GM12878 (cell line): Measurements from ENCODE around the gene RGS14. TPM values are rescaled to one million over a fixed set of nuclear protein-coding genes. Genes with fewer than 3 reads are reported as not detected.

ENCODE experiments used
- ATAC-seq: fragments of 200-7000 bp; cut with Tn5 transposase; 3 replicates; pipeline ENCODE4 v1.9.1; 2020; ENCODE audit warnings: mild to moderate bottlenecking, moderate library complexity
- BruUV-seq: library from RNA; stranded (reverse); fragments of 400-500 nt; replicated peaks from 2 replicates; lab custom pipeline; 2021; lab: Mats Ljungman, UMichigan
- CTCF ChIA-PET: fragments of 300-600 bp; sonication (Branson Sonifier 250); formaldehyde crosslinking; extraction: SDS; loops from one replicate; lab custom pipeline; 2021; ENCODE audit warnings: inconsistent platforms; lab: Yijun Ruan, JAX
- POLR2A ChIA-PET: fragments of 350-600 bp; formaldehyde crosslinking; extraction: SDS; loops from one replicate; lab custom pipeline; 2021; ENCODE audit warnings: inconsistent platforms; lab: Charles Lee
- RAD21 ChIA-PET: fragments of 300-600 bp; sonication (Branson Sonifier 250); formaldehyde crosslinking; loops from one replicate; lab custom pipeline; 2023; ENCODE audit warnings: antibody characterized with exemption; ENCODE audit not compliant: unreplicated experiment; lab: Charles Lee
- SMC1A ChIA-PET: fragments of 300-600 bp; sonication (Branson Sonifier 250); formaldehyde crosslinking; loops from one replicate; lab custom pipeline; 2023; ENCODE audit not compliant: unreplicated experiment, uncharacterized antibody; lab: Charles Lee
- DNase-seq: peaks from one replicate; pipeline ENCODE4 v3.0.0-alpha.2; 2011; ENCODE audit warnings: low read depth, low spot score
- FAIRE-seq: peaks from 3 replicates; lab custom pipeline; 2011; peaks lifted over from hg19 to GRCh38; lab: Jason Lieb, UNC
- H2AFZ ChIP-seq: 2 replicates; pipeline ENCODE4 v1.6.0; 2011; ENCODE audit warnings: low read depth, low read length, control low read depth; ENCODE audit not compliant: control insufficient read depth
- H3K27ac ChIP-seq: 2 replicates; pipeline ENCODE4 v1.5.1; 2011; ENCODE audit warnings: control low read depth; ENCODE audit not compliant: control insufficient read depth, insufficient read depth
- H3K27me3 ChIP-seq, 2 experiments: replicated peaks in 1 of 2; 2 replicates each; pipeline versions ENCODE4 v1.6.0 to v1.6.1; 2011; ENCODE audit warnings: low read length in 1 of 2; ENCODE audit not compliant: control insufficient read depth in 2 of 2, insufficient read depth in 2 of 2
- H3K36me3 ChIP-seq, 2 experiments: 2 replicates each; pipeline ENCODE4 v1.5.1; 2011; ENCODE audit warnings: low read length in 1 of 2; ENCODE audit not compliant: control insufficient read depth in 2 of 2, insufficient read depth in 2 of 2
- H3K4me1 ChIP-seq: 2 replicates; pipeline ENCODE4 v1.6.1; 2011; ENCODE audit warnings: mild to moderate bottlenecking, low read length, moderate library complexity, mixed read lengths; ENCODE audit not compliant: control insufficient read depth, insufficient read depth
- H3K4me2 ChIP-seq: 2 replicates; pipeline ENCODE4 v1.6.0; 2011; ENCODE audit warnings: control low read depth; ENCODE audit not compliant: control insufficient read depth, insufficient read depth
- H3K4me3 ChIP-seq: fragments of 200-600 bp; sonication (generic); 2 replicates; pipeline ENCODE4 v1.5.1; 2016
- H3K79me2 ChIP-seq: 2 replicates; pipeline ENCODE4 v1.6.0; 2011; ENCODE audit warnings: low read length; ENCODE audit not compliant: control insufficient read depth, insufficient read depth
- H3K9ac ChIP-seq: 2 replicates; pipeline ENCODE4 v1.8.0; 2011; ENCODE audit warnings: low read length, control low read depth, mixed read lengths; ENCODE audit not compliant: control insufficient read depth, insufficient read depth
- H3K9me3 ChIP-seq: replicated peaks from 3 replicates; pipeline ENCODE4 v1.5.1; 2011; ENCODE audit warnings: mild to moderate bottlenecking, low read length; ENCODE audit not compliant: control insufficient read depth, insufficient read depth
- H4K20me1 ChIP-seq: 2 replicates; pipeline ENCODE4 v1.6.0; 2011; ENCODE audit not compliant: control insufficient read depth, insufficient read depth
- CREB1 ChIP-seq: IDR thresholded peaks from 2 replicates; pipeline ENCODE4 v1.6.1; 2012; ENCODE audit warnings: low read depth, mild to moderate bottlenecking, inconsistent platforms
- KLF5 ChIP-seq: fragments of 450-650 bp; IDR thresholded peaks from 2 replicates; pipeline ENCODE4 v1.6.1; 2014; ENCODE audit warnings: mild to moderate bottlenecking; ENCODE audit not compliant: partially characterized antibody
- LARP7 ChIP-seq: fragments of 450-650 bp; IDR thresholded peaks from 2 replicates; pipeline ENCODE4 v1.6.1; 2017; ENCODE audit warnings: mild to moderate bottlenecking
- NR2C2 ChIP-seq: IDR thresholded peaks from 2 replicates; pipeline ENCODE4 v1.6.1; 2011; ENCODE audit warnings: borderline replicate concordance, low read depth; ENCODE audit not compliant: control insufficient read depth, insufficient read length
- WGBS: methylation state at CpG from one replicate; pipeline ENCODE4 v1.1.6; 2016; ENCODE audit warnings: low lambda C conversion rate; ENCODE audit not compliant: insufficient replicate concordance, insufficient coverage; ENCODE audit errors: missing lambda C conversion rate; 5-methylcytosine and 5-hydroxymethylcytosine counted together
- in situ Hi-C: fragments of 300-500 bp; cut with MboI; formaldehyde crosslinking; loops from 9 replicates; pipeline ENCODE4 v1.14.3; 2018; ENCODE audit warnings: mixed read lengths
- intact Hi-C: fragments of 100-400 bp; cut with micrococcal nuclease; formaldehyde crosslinking; loops from one replicate; pipeline ENCODE4 v1.14.2; 2022; ENCODE audit not compliant: unreplicated experiment
- polyA plus RNA-seq, 11 experiments: library from polyadenylated mRNA; depleted of rRNA in 4 of 11; unstranded in 6 of 11; stranded (reverse) in 5 of 11; fragments of >200 nt; fragmentation: Nextera tagmentation in 4 of 11; fragmentation: Illumina TruSeq in 1 of 11; extraction: Ambion mirVana in 4 of 11; extraction: Trizol in 1 of 11; gene quantifications; 1 replicate in 1 of 11; 2 replicates in 10 of 11; pipeline versions ENCODE4 v1.2.1 to v1.2.3, GENCODE V29; 2011 to 2016; ENCODE audit warnings: inconsistent platforms in 2 of 11, missing spikeins in 2 of 11, low read depth in 1 of 11
- total RNA-seq, 4 experiments: library from RNA; depleted of rRNA in 3 of 4; stranded (reverse); fragments of >200 nt in 3 of 4; fragmentation: Illumina TruSeq in 1 of 4; extraction: Trizol in 1 of 4; gene quantifications; 2 replicates each; pipeline versions ENCODE4 v1.2.1 to v1.2.3, GENCODE V29; 2013 to 2021
- TF ChIP-seq, protein P1 (sequence below): fragments of 450-650 bp; IDR thresholded peaks from 2 replicates; pipeline ENCODE4 v1.6.1; 2017; ENCODE audit warnings: mild to moderate bottlenecking, moderate library complexity

The RGS14 gene
- total and polyA plus RNA-seq, 10 of the 15 experiments (the other 5 are each of a cell fraction or from before 2014, with no cell fraction given) = 0.19 to 88.7 (median 54.8) TPM

DNA sequence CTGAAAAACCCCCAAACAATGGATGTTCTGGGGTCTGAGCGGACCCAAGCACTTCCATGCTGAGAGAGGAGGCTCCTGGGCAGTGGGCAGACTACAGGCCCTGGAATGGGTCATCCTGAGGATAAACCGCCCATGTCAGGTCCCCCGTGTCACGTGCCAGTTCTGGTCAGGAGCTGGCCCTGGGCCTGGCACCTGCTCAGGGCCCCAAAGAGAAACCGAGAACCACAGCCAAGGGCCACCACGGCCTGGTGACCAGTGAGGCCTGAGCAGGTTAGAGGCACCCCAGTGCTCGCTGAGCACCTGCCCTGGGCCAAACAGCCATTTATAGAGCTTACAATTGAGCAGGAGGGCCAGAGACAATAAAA lies 22.0 kb upstream of the RGS14 start:
- Histone ChIP-seq H3K4me3 (no peak overlapping the region), H3K4me1 (no peaks in the 10 kb centered on the region), H3K36me3 (peaks cover 19 to 72% of the 10 kb centered on the region in 2 experiments), H3K9ac (no peak overlapping the region), H4K20me1 (no peaks in the 10 kb centered on the region), H2AFZ (no peak overlapping the region), H3K79me2 (peaks cover 10% of the 10 kb centered on the region), H3K27ac (no peak overlapping the region), H3K4me2 (no peak overlapping the region), H3K9me3 (no peaks in the 10 kb centered on the region; the same call in 2 of the 3 replicates), H3K27me3 (no peaks in the 10 kb centered on the region)
- TF ChIP-seq KLF5 (no peak), LARP7 (no peak), CREB1 (no peak), NR2C2 (no peak)
- TF ChIP-seq, protein P1, sequence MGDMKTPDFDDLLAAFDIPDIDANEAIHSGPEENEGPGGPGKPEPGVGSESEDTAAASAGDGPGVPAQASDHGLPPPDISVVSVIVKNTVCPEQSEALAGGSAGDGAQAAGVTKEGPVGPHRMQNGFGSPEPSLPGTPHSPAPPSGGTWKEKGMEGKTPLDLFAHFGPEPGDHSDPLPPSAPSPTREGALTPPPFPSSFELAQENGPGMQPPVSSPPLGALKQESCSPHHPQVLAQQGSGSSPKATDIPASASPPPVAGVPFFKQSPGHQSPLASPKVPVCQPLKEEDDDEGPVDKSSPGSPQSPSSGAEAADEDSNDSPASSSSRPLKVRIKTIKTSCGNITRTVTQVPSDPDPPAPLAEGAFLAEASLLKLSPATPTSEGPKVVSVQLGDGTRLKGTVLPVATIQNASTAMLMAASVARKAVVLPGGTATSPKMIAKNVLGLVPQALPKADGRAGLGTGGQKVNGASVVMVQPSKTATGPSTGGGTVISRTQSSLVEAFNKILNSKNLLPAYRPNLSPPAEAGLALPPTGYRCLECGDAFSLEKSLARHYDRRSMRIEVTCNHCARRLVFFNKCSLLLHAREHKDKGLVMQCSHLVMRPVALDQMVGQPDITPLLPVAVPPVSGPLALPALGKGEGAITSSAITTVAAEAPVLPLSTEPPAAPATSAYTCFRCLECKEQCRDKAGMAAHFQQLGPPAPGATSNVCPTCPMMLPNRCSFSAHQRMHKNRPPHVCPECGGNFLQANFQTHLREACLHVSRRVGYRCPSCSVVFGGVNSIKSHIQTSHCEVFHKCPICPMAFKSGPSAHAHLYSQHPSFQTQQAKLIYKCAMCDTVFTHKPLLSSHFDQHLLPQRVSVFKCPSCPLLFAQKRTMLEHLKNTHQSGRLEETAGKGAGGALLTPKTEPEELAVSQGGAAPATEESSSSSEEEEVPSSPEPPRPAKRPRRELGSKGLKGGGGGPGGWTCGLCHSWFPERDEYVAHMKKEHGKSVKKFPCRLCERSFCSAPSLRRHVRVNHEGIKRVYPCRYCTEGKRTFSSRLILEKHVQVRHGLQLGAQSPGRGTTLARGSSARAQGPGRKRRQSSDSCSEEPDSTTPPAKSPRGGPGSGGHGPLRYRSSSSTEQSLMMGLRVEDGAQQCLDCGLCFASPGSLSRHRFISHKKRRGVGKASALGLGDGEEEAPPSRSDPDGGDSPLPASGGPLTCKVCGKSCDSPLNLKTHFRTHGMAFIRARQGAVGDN = no peak
- RAD21 ChIA-PET = no interaction called here
- intact Hi-C loops (no loop called here), in situ Hi-C loops (no loop called here)
- POLR2A ChIA-PET = no interaction called here
- no peak for DNase-seq
- 93% methylated on average over 7 of the region's 7 CpGs for WGBS
- ATAC-seq = no peak
- no peak for FAIRE-seq
- SMC1A ChIA-PET = interaction anchor here (1.5 to 1.6 kb wide), 2 partner anchors 12 to 15 kb away, joined by 4 read pairs; partner anchors contain the start of gene LMAN2
- CTCF ChIA-PET = no interaction called here
- BruUV-seq = no TSS peak
